Mammary epithelial cell (primary cell): ENCODE measurements around the gene PCSK5.

ENCODE experiments used
- CTCF ChIP-seq, 2 donors: IDR thresholded peaks in 1 of 2; conservative IDR thresholded peaks in 1 of 2; 2 replicates each; pipeline ENCODE4 v1.5.1; 2011 to 2012; ENCODE audit warnings: inconsistent platforms in 2 of 2, low read length in 2 of 2, mild to moderate bottlenecking in 2 of 2, control low read depth in 1 of 2, low read depth in 1 of 2; ENCODE audit not compliant: insufficient read depth in 1 of 2; ENCODE audit errors: extremely low read depth in 1 of 2
- EZH2 ChIP-seq: IDR thresholded peaks from 2 replicates; pipeline ENCODE4 v1.6.1; 2012; ENCODE audit warnings: low read length, inconsistent platforms, borderline replicate concordance

- no peak for TF ChIP-seq CTCF (conservative IDR thresholded peaks at IDR 0.05 in 1 of 2, IDR thresholded peaks at IDR 0.05 in 1 of 2; ENCODE audit: extremely low read depth in 1 of 2, insufficient read depth in 1 of 2, low read depth in 1 of 2, low read length in 2 of 2)
- TF ChIP-seq EZH2 = no peak
Measured at GRCh38 chr9:76155361-76155760, 264.9 kb downstream of the PCSK5 start.
